WERI-Rb-1 (cell line): Measurements from ENCODE around the gene SOX2.
A peak's percentile ranks its signal among the peaks of the same experiment; 100 is the strongest.

Experiments
- DNase-seq: peaks from one replicate; pipeline ENCODE4 v3.0.0-alpha.2; 2020
- H3K27ac ChIP-seq: fragments of 250-450 bp; sonication (Bioruptor Pico); 2 replicates; pipeline ENCODE4 v1.5.1; 2020; ENCODE audit warnings: mild to moderate bottlenecking, moderate library complexity
- H3K27me3 ChIP-seq: fragments of 250-450 bp; sonication (Bioruptor Pico); 2 replicates; pipeline ENCODE4 v1.5.1; 2021; ENCODE audit warnings: mild to moderate bottlenecking, low read depth, moderate library complexity; ENCODE audit not compliant: insufficient read depth, severe bottlenecking
- H3K36me3 ChIP-seq: fragments of 250-450 bp; sonication (Bioruptor Pico); 2 replicates; pipeline ENCODE4 v1.5.1; 2020; ENCODE audit warnings: mild to moderate bottlenecking, moderate library complexity
- H3K4me3 ChIP-seq: 2 replicates; pipeline ENCODE4 v1.5.1; 2011; ENCODE audit warnings: low read depth, mild to moderate bottlenecking, control low read depth, low read length
- H3K9me3 ChIP-seq: fragments of 250-450 bp; sonication (Bioruptor Pico); 2 replicates; pipeline ENCODE4 v1.5.1; 2021; ENCODE audit warnings: mild to moderate bottlenecking, moderate library complexity; ENCODE audit not compliant: severe bottlenecking
- CTCF ChIP-seq: IDR thresholded peaks from 2 replicates; pipeline ENCODE4 v1.5.1; 2011; ENCODE audit warnings: low read depth, mild to moderate bottlenecking, control low read depth, inconsistent platforms, low read length

SOX2 gene

GRCh38 chr3:181696626-181697230, 15.0 kb upstream of the SOX2 start:
- H3K4me3 ChIP-seq, result no peak overlapping the region

GRCh38 chr3:181698263-181698954, 13.3 kb upstream of the SOX2 start:
- H3K4me3 ChIP-seq, result no peak overlapping the region
- H3K27me3 ChIP-seq, result peaks cover 17% of the 10 kb centered on the region
- no peaks in the 10 kb centered on the region for H3K36me3 ChIP-seq
- H3K9me3 ChIP-seq, result no peaks in the 10 kb centered on the region
- no peak overlapping the region for H3K27ac ChIP-seq
- DNase-seq, result no peak
- no peak for TF ChIP-seq CTCF

More at GRCh38 chr3:181696626-181697230, 15.0 kb upstream of the SOX2 start:
- peaks cover 3% of the 10 kb centered on the region for H3K27me3 ChIP-seq
- no peak for TF ChIP-seq CTCF
- H3K9me3 ChIP-seq, result no peaks in the 10 kb centered on the region
- DNase-seq, result no peak
- H3K27ac ChIP-seq, result no peak overlapping the region
- H3K36me3 ChIP-seq, result no peaks in the 10 kb centered on the region

GRCh38 chr3:181699171-181699903, 12.4 kb upstream of the SOX2 start:
- no peak overlapping the region for H3K4me3 ChIP-seq
- no peak overlapping the region for H3K27ac ChIP-seq
- DNase-seq, result no peak
- H3K36me3 ChIP-seq, result no peaks in the 10 kb centered on the region
- no peaks in the 10 kb centered on the region for H3K9me3 ChIP-seq
- peaks cover 26% of the 10 kb centered on the region for H3K27me3 ChIP-seq
- TF ChIP-seq CTCF, result no peak

GRCh38 chr3:181700168-181701087, 11.3 kb upstream of the SOX2 start:
- TF ChIP-seq CTCF, result peak; percentile 82
- Histone ChIP-seq H3K4me3 (no peak overlapping the region), H3K27ac (no peak overlapping the region), H3K9me3 (no peaks in the 10 kb centered on the region), H3K36me3 (no peaks in the 10 kb centered on the region), H3K27me3 (peaks cover 37% of the 10 kb centered on the region)
- peak; percentile 71 for DNase-seq

GRCh38 chr3:181701096-181701495, 10.6 kb upstream of the SOX2 start:
- Histone ChIP-seq H3K4me3 (no peak overlapping the region), H3K9me3 (no peaks in the 10 kb centered on the region)

More at GRCh38 chr3:181701096-181701495, 10.6 kb upstream of the SOX2 start:
- TF ChIP-seq CTCF, result no peak
- no peak for DNase-seq
- no peaks in the 10 kb centered on the region for H3K36me3 ChIP-seq
- H3K27me3 ChIP-seq, result peaks cover 44% of the 10 kb centered on the region
- no peak overlapping the region for H3K27ac ChIP-seq
